Activated CD4-positive, alpha-beta T cell treated with anti-CD3 and anti-CD28 coated beads for 4 hours (primary cell): ENCODE data around the gene RHBDL2.
"Not testable (repeated sequence)": the region's sequence is repeated elsewhere in the genome, so short reads cannot be mapped to it uniquely, and the experiment has no call there.

Experiments
- DNase-seq, 2 donors: peaks; one replicate each; pipeline ENCODE4 v3.0.0-alpha.2; 2020

RHBDL2 gene

DNA sequence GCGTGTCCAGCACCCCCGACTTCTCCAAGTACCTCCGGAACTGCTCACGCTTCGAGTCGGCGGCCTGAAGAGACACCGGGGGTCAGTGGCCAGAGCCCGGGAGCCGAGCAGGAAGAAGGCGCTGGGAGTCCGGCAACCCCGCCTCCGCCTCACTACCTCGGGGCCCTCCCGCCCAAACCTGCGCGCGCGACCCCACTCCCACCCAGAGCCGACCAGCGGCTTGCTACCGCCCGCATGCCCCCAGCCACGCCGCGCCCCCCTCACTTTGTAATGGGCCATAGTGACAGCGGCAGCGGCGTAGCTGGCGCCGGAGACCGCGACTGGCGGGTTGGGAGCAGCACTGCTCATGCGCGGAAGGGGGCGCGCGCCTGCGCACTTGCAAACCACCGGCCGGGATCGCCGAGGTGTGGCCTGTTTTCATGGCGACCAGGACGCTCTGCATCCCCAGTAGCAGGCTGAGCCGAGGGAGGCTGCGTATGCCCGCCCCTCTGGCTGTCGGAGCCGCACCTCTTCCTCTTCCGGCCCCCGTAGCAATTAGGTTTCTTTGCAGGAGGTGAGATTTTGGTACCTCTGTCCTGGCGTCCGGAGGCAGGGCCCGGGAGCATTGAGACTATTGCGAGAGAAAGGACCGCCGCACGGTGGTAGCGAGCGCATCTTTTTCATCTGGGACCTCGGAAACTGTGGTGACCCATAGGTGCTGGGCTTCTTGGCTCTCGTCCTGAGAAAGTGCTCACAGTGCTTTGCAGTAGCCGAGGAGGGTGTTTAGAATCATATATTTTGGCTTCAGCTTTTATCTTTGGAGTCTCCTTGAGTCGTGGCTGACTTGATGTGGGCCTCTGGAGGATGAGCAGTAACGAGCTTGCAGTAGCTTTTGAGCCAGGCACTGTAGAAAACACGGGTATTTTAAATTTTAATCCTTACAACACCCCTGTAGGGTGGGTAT, 68.3 kb downstream of the RHBDL2 start, which contains the start of gene MYCBP:
TSS of gene MYCBP (minus strand) at position 322 of the 943 bp plus-strand sequence. CDS start at position 279, 43 bp downstream.
- DNase-seq, result peak; percentile 94 to 95

DNA sequence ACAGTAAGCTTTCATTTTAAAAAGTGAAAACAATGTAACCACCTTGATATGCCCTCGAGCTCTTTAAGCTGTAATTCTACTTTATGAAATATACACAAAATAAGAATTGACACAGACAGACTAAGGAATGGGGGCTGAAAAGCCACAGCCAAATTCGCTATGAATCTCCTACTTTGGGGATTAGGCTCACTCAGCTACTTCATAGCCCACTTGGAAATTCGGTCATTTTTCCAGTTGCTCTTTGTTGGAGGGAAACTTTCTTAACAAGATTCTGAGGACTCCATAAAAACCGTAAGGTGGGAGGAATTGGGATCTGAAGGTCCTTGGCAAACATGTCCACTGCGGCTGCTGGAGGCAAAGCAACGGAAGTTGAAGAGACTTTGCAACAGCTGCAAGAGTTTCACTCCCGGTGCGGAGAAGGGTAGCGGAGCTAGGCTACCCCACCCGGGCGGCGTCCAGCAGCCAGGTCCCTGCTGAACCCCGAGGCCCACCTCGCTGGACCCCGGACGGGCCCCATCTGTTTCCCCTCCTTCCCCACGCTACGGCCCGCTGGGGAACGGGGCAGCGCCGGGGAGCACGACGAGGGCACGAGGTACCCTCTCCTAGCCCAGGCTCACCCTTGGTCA, 69.1 kb downstream of the RHBDL2 start:
- DNase-seq, result peak; percentile 5 to 27

DNA sequence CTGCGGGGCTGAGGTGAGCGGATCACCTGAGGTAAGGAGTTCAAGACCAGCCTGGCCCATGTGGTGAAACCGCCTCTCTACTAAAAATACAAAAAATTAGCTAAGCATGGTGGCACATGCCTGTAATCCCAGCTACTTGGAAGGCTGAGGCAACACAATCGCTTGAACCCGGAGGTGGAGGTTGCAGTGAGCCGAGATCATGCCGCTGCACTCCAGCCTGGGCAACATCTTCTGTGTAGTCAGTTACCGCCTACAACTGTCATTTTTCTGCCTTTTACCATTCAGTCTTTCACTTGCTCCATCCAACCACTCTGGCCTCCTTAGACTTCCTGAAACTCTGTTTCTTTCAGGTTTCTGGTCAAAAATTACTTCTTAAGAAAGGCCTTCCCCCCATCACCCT, 70.6 kb downstream of the RHBDL2 start:
- no peak for DNase-seq

DNA sequence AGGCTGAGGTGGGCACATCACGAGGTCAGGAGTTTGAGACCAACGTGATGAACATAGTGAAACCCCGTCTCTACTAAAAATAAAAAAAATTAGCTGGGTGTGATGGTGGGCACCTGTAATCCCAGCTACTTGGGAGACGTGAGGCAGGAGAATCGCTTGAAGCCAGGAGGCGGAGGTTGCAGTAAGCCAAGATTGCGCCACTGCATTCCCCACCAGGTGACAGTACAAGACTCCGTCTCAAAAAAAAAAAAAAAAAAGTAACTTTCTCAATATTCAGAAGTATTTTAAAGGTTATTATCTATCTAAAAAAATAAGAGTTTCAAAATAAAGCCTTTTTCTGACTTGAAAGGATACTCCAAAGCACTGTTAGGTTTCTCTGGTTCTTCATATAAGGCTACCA, 74.4 kb downstream of the RHBDL2 start:
- no peak for DNase-seq

DNA sequence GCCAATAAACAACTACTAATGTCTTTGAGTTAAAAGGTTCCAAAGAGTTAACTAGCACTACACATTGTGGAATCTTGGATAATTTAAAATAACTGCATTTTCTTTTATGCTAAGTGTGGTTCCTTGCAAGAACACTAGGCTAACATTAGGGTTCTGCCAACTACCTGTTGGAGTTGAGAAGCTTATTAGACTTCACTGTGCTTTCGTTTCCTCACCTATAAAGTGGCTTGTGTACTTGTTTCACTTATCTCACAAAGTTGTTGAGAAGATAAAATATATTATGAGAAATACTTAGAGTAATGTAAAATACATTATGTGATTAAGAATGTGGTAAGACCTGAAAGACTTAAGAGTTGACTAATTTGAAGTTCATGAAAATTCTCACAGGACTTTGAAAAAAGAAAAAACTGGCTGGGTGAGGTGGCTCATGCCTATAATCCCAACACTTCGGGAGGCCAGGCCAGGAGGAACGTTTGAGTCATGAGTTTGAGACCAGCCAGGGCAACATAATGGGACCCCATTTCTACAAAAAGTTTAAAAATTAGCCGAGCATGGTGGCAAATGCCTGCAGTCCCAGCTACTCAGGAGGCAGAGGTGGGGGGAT, 76.4 kb downstream of the RHBDL2 start:
- DNase-seq, result no peak

DNA sequence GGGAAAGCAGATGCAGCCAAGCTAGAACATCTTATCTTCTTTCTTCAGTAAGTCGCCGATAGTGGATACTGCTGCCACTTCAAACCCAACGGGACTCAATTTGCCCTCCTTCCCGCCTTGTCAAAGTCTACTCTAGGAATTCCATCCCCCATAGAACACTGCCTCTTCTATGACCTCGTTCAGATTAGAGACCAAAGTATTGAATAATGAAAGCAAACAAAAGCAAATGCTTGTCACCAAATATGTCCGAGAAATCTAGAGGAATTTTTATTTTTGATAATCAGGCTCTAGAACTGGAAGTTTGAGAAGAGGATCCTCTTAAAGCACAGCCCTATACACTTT, 81.2 kb downstream of the RHBDL2 start:
- no peak for DNase-seq

DNA sequence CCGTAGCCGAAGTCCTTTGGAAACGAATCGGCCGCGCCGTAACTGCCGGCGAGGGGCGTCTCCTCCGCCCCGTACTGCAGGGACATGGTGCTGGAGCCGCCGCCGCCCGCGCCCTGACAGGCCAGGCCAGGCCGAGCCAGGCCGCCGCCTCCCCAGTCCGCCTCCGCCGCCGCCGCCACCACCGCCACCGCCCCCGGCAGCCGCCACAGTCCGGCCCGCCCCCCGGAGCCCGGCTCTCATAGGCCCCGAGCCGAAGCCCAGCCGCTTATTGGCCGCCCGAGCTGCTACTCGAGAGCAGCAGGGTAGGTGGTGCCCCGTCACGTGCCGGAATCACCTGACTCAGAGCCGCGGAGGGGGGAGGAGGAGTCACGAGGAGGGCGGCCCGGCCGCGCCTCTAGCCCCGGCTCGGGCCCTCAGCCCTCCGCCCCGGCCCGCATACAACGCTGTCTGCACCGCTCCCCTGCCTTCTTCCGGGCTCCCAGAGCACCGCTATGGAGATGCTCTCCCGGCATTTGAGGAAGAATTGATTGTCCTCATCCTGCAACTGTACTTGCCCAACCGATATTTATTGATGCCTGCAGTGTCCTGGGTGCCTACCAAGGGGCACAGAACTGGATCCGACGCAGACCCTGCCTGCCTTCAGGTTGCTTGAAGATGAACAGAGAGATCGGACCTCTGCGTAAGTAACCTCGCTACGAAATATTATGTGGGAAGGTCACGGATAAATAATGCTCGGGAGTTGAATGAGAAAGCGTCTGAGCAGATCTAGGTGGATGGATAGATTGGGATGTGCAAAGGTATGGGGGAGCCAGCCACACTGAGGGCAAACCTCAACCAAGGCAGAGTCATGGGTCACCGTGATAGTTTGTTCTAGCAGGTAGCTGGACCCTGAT, 81.8 kb downstream of the RHBDL2 start, which contains the start of gene RRAGC:
TSS of gene RRAGC (minus strand) at position 212 of the 893 bp plus-strand sequence. CDS start at position 86, 126 bp downstream.
- peak; percentile 97 for DNase-seq

DNA sequence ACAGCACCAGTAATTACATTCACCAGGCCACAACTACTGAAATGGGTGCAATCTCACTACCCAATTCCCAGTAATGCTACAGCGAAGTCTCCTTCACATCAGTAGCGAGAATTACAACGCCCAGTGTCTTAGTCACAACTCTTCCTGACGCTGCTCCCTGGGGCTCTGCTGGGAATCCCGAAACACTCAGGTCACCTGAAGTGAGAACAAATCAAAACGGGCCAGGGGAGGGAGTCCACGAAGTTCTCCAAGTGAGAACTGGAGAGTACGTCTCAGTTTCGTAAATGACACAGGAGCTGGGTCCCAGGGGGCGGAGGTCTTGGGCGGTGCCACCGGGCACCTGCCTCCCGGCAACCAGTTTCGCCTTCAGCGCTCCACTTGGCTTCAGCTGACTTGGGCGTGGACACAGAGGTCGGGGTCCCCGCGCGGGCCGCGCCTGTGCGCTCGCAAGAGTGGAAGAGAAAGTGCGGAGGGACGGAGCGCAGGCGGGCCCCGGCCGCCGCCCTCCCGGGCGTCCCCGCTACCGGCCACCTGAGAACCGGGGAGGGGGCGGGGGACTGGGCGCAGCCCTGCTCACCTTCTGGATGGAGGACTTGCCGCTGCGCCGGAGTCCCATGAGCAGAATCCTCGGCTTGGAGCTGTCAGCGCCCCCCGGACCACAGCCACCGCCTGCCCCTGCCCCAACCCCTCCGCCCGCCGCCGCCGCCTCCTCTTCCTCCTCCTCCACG, 82.6 kb downstream of the RHBDL2 start:
- peak; percentile 32 to 42 for DNase-seq

DNA sequence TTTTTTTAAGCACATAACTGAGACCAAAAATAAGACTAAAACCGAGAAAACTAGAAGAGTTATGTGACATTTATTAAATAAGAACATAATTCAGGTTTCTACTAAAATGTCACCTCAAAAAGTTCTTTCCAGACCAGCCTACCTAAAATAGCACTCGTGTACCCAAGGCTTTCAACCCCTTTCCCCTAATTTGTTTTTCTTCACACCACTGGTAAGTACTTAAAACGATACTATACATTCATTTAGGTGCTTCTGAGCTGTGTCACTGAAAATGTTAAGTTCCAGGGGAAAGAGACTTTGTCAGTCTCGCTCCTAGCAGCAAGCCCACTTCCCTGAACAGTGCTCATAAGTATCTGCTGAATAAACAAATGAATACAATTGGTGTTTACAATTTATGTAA, 88.8 kb downstream of the RHBDL2 start:
- DNase-seq, result no peak

DNA sequence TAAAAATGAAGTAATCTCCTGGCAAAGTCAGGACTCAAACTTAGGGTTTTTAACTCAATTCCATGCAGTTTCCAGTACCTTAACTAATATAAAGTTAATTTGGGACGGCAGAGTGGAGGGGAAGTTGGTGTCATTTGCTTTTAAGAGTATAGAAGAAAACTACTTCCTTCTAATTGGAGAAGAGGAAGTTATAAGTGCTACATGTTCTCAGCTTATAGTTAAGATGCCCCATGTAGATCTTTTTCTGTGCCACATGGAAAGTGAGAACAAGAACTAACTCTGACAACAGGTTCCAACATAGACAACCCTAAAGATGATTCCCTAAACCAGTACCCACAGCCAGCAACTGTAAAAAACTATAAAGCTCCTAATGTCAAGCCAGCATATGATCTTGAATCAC, 93.6 kb downstream of the RHBDL2 start:
- DNase-seq, result no peak

DNA sequence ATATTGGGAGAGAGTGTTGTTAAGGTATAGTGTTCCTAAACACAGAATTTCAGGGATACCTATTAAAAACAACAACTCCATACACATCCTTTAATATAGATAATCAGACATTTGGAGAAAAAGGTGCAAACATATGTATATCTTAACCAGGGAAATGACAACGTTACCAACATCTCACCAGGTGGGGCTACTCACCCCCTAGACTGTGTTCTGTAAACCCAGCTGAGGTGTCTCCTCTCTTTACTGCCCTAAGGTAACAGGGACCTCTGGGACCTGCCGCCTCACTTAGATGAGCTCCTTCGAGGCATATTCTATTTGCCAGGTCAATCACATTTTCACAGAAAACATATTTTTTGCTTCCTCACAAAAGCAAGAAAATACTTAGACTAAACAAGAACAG, 95.4 kb downstream of the RHBDL2 start:
- DNase-seq, result no peak

DNA sequence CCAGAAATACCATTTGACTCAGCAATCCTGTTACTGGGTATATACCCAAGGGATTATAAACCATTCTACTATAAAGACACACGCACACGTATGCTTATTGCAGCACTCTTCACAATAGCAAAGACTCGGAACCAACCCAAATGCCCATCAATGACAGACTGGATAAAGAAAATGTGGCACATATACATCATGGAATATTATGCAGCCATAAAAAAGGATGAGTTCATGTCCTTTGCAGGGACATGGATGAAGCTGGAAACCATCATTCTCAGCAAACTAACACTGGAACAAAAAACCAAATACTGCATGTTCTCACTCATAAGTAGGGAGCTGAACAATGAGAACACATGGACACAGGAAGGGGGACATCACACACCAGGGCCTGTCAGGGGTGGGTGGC, 96.5 kb downstream of the RHBDL2 start:
- not testable (repeated sequence) for DNase-seq

DNA sequence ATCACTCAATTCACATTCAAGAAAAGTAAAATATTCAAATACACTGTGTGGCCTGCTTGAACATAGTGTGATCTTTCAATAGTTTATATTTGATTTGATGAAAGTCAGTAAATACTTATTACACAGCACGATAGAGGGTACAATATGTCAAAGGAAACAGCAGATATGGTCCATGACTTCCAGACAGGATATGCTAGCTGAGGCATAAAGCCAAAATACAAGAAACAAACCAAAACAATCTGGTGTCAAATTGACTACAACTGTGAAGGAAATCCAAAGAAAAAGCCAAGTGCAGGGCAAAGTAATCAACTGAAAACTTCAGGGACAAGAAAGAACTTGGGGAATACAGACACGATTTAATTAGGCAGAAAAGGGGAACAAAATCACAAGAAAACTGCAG, 101.3 kb downstream of the RHBDL2 start:
- DNase-seq, result no peak

DNA sequence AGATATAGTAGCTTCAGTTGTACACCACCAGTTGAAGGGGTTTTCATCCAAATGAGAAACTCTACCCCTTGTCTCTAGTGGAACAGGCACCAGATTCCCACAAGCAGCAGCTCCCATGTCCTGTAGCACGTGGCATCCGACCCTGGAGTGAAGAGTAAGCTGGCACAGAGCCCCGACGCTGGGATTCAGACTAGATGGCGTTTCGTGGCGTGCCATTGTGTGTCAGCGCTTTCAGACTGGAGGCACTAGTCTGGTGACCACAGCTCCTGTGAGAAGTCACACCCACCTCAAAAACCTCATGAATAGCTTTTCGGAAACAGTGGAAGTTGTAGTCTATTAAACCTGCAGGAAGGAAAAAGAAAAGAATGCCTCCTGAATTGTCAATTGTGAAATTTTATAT, 102.3 kb downstream of the RHBDL2 start:
- DNase-seq, result no peak

DNA sequence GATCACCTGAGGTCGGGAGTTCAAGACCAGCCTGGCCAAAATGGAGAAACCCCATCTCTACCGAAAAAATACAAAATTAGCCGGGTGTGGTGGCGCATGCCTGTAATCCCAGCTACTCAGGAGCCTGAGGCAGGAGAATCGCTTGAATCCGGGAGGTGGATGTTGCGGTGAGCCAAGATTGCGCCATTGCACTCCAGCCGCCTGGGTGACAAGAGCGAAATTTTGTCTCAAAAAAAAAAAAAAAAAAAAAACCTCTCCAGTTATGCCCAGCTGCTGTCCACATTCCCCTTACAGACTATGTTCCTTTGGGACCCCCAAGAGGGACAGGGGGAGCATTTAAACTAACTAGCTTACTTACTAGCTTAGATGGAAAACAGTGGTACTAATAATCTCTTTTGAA, 105.3 kb downstream of the RHBDL2 start:
- DNase-seq, result not testable (repeated sequence)
